GM19351 (cell line): Measurements from ENCODE around the gene UBE4A.

Experiments
- ATAC-seq: cut with Tn5 transposase; IDR thresholded peaks from one replicate; pipeline ENCODE4 v1.9.1; 2021; ENCODE audit warnings: mild to moderate bottlenecking, moderate library complexity; ENCODE audit not compliant: unreplicated experiment

UBE4A gene

DNA sequence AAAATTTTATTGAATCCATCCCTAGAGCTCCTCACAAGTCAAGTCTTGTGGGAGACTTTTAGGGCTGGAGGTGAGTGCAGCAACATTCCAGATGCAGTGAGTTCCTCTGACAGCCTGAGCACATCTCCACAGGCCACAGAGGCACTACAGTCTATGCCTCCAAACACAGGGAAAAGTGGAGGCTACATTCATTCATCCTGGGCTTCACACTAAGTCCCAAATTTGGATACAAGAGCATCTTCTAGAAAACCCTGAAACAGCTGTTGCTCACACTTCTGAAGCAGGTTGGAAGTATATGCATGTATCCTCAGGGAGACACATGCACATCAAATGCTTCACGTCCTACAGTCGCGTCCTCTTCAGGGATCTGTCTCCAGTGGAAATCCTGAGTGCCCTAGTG lies 18.1 kb upstream of the UBE4A start:
- ATAC-seq = no peak

DNA sequence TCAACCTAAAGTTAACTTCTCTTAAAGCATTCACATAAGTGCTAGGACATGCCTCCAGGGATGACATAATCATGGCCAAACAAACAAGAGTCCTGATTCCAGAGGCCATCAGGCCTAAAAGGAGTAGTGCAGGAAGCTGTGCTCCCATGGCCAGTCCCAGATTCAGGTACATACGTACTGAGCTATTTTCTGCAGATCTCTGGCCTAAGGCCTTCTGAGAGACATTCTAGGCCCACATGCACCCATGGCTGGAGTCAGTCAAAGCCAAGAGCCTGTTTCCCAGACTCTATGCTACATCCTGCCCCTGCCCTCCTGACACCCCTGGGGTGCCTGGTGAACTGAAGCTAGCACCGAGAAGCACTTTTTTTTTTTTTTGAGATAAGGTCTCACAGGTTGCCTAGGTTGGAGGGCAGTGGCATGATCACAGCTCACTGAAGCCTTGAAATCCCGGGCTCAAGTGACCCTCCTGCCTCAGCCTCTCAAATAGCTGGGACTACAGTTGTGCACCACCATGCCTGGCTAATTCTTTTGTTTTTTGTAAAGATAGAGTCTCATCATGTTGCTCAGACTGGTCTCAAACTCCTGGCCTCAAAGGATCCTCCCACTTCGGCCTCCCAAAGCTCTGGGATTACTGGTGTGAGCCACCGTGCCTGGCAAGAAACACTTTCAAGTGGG lies 17.4 kb upstream of the UBE4A start:
- ATAC-seq = no peak

DNA sequence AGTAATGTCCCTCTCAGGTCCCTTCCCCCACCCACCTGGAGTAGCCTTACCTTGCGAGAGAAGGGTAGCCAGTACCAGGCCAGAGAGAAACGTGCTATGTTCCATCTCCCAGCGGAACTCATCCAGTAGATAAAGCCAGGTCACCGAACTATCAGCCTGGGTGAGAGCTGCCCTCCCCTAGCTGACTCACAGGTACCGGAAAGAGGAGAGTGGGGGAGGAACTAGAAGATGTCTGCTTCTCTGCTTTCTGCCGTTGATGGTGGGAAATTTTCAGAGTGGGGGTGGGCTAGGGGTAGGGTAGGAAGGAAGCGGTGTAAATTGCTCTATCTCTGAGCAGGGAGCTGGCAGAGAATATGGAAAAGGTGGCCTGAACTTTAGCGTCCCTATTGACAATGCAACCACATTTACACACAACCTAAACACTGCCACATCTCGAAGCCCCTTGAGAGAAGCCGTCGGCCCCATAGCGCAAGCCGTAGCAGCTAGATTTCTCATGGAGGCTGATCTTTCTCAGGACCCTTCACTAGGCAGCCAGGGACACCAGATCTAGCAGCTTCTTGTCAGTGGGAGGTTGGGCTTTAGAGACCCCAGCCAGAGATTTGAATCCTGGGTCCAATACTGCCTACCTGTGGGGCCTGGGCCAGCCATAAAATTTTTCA lies 16.8 kb upstream of the UBE4A start, which contains the start of gene CD3D:
CD3D (minus strand) TSS at position 203 of the 659 bp plus-strand sequence; CDS start at position 105, 98 bp downstream.
- ATAC-seq = no peak

DNA sequence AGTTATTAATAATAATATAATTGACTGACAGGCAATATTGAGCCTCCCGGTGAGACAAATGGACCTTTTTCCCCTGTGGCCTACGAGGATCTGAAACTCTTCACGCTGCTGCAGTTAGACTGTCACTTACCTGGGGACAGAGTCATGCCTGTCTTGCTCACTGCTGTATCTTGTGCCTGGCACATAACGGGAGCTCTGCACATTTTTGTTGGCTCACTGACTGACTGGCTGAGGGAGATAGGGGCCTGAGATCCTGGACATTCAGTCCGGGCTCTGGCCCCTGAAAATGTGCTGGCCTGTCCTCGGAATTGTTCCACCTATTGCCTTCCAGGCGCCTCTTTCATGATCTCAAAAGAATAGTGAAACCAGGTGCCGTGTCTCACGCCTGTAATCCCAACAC lies 16.2 kb upstream of the UBE4A start:
- no peak for ATAC-seq

DNA sequence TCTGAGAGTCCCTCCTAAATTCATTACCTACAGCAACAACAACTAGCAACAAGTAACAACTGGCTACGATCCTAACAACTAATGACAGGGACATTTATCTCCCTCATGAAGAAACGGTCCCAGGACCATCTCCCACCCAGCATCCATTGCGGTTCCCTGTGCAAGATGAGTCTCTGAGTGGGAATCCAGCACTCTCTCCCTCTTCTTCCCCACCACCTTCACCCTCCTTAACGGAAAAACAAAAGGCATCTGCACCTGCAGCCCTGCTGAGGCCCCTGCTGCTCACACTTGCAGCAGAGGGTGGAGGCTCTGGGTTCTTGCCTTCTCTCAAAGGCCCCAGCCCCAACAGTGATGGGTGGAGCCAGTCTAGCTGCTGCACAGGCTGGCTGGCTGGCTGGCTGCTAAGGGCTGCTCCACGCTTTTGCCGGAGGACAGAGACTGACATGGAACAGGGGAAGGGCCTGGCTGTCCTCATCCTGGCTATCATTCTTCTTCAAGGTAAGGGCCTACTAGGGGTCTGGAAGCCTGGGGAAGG lies 15.4 kb upstream of the UBE4A start, which contains the start of gene CD3G:
CD3G (plus strand) TSS at position 364 of the 535 bp plus-strand sequence; CDS start at position 444, 80 bp downstream.
- ATAC-seq = no peak

DNA sequence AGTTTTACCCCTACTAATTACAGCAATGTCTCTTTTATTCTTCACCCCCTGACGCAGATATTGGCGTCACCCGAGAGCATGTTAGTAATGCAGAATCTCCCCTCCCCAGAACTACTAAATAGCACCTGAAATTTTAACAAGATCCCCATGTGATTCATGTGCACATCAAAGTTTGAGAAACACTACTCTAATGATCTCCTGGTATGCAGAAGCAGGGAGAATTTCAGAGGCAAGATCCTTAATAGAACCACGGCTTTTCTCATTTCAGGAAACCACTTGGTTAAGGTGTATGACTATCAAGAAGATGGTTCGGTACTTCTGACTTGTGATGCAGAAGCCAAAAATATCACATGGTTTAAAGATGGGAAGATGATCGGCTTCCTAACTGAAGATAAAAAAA lies 9.9 kb upstream of the UBE4A start:
- no peak for ATAC-seq

DNA sequence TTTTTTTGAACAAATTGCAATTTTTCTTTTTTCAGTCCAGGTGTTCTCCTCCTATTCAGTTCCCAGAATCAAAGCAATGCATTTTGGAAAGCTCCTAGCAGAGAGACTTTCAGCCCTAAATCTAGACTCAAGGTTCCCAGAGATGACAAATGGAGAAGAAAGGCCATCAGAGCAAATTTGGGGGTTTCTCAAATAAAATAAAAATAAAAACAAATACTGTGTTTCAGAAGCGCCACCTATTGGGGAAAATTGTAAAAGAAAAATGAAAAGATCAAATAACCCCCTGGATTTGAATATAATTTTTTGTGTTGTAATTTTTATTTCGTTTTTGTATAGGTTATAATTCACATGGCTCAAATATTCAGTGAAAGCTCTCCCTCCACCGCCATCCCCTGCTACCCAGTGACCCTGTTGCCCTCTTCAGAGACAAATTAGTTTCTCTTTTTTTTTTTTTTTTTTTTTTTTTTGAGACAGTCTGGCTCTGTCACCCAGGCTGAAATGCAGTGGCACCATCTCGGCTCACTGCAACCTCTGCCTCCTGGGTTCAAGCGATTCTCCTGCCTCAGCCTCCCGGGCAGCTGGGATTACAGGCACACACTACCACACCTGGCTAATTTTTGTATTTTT lies 6.2 kb upstream of the UBE4A start:
- ATAC-seq = no peak

DNA sequence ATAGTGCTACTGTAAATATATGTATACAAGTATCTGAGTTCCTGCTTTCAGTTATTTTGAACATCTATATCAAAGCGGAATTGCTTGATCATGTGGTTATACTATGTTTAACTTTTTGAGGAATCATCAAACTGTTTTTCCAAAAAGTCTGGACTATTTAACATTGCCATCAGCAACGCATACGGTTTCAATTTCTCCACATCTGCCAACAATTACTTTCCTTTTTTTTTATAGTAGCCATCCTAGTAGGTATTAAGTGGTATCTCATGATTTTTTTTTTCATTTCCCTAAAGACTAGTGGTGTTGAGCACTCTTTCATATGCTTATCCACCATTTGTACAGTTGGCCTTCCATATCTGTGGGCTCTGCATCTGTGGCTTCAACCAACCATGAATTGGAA lies 1.3 kb upstream of the UBE4A start:
- no peak for ATAC-seq

DNA sequence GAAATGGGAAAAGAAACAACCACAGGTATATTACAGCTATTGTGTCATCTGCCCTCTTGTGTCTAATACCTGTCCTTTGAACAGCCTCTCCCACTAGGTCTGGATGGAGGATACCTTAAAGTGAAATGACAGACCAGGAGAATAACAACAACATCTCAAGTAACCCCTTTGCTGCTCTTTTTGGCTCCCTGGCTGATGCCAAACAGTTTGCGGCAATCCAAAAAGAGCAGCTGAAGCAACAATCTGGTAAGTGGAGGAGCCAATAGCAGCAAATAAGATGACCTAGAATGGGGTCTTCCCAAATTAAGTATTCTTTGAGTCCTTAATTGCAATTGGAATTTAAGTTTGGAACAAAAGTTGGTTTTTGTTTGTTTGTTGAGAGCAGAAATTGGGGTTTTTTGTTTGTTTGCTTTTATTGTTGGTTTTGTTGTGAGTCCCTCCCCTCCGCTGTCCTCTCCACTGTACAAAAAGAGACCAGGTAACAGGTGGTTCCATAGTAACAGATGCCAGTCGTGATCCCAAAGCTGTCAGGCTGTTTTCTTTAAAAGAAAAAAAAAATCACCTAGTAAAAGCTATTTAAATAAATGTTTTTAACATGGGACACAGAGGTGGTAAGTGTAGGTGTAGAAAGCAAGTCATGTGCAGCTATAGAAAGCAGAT lies 5.7 kb downstream of the UBE4A start:
- ATAC-seq = no peak

DNA sequence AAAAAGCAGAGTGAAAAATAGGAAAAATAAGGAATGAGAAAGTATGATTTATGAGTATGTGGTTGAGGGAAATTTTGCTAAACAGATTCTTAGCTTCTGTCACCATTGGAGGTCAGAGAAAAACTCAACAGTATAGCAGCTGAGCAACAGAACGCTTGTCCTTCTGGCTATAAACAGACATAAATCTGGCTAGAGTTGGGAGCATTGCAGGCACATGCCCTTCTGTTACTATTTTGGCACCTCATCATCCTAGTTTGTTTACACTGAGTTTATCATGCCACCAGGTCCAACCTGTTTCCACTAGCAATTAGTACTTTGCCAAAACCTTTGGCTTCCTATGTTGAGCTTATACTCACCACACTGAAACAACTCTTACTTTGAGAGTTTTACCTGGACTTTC lies 6.9 kb downstream of the UBE4A start:
- no peak for ATAC-seq

DNA sequence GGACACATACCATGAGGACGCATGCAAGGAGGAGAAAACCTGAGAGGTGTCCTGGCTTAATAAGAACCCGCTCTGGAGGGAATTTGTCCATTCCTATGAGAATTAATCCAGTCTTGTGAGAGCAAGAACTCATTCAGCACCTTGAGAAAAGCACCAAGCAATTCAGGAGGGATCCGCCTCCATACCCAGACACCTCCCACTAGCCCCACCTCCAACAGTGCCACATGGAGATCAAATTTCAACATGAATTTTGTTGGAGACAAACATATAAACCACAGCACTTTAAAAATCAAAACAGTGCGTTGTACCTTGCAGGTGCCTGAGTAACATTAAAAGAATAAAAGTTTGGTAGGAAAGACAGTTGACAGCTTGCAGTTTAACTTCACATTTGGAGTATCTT lies 11.4 kb downstream of the UBE4A start:
- no peak for ATAC-seq

DNA sequence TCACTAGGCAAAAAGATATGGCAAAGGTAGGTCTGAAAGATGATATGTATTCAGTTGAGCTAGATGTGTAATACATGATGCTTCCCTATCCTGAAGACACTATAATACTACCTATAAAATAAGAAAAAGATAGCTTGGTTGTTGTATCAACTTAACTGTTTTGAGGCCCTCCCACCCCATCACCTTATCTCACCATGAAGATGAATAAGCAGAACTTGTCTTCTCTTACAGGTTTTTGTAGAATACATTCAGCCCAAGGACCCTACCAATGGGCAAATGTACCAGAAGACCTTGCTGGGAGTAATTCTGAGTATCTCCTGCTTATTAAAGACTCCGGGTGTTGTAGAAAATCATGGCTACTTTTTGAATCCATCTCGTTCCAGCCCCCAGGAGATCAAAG lies 13.9 kb downstream of the UBE4A start:
- ATAC-seq = no peak

DNA sequence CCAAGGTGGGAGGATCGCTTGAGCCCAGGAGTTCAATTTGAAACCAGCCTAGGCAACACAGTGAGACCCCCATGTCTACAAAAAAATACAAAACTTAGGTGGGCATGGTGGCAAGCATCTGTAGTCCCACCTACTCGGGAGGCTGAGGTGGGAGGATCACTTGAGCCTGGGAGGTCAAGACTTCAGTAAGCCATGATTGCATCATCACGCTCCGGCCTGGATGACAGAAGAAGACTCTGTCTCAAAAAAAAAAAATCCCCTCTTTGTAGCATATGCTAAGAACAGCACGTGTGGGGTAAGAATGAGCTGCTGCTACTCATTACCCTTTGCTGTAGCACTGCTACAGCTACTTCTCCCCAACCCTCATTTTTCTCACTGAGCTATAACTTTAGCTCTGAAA lies 14.5 kb downstream of the UBE4A start:
- ATAC-seq = no peak

DNA sequence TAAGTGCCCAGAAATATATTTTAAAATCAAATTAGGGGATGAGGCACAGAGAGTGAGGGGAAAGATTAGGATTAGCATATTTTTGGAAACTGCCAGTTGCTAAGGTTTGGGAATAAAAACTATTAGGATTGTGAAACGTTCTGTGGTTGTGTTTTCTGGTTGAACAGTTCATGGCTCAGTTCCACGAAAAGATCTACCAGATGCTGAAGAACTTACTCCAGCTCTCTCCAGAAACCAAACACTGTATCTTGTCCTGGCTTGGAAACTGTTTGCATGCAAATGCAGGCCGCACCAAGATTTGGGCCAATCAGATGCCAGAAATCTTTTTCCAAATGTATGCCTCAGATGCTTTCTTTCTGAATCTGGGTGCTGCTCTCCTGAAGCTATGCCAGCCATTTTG lies 15.3 kb downstream of the UBE4A start:
- no peak for ATAC-seq

DNA sequence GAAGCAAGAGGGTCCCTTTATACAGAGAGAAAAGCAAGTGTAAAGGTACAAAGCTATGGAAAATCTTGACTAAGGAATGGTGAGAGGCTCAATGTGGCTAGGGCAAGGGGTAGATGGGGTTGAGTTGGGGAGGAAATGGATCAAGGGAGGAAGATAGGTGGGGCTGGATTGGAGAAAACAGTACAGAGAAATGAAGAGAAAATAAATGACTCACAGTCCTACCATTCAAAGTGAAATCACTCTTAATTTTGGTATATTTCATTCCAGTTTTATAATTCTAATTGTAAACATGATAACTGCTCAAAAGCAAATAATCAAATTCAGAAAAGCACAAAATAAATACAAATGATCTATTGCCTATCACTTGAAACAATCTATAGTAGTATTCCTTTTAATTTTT lies 16.6 kb downstream of the UBE4A start:
- ATAC-seq = no peak

DNA sequence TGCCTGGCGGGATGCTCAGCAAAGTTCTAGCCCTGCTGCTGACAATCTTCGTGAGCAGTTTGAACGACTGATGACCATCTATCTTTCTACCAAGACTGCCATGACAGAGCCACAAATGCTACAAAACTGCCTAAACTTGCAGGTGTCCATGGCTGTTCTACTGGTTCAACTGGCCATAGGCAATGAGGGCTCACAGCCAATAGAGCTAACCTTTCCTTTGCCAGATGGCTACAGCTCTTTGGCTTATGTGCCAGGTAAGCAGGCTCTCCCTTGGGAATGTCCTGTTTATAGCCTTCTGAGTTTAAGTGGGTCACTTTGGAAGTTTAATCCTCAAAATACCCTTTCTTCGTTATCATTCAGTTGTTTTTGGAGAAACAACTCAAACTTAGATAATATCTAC lies 20.1 kb downstream of the UBE4A start:
- no peak for ATAC-seq

DNA sequence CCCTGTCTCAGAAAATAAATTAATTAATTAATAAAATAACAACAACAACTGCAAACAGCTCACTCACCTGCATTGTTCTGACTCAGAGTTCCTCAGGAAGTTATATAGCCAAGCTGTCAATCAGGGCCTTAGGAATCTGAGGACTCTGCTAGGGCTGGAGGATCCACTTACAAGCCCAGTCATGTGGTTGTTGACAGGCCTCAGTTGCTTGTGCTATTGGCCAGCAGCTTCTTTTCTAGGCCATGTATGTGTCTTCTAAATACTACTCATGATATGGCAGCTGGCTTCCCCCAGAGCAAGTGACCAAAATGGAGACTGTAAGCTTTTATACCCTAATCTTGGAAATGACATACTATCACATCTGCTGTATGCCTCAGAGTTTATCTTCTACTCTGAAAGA lies 21.2 kb downstream of the UBE4A start:
- ATAC-seq = no peak

DNA sequence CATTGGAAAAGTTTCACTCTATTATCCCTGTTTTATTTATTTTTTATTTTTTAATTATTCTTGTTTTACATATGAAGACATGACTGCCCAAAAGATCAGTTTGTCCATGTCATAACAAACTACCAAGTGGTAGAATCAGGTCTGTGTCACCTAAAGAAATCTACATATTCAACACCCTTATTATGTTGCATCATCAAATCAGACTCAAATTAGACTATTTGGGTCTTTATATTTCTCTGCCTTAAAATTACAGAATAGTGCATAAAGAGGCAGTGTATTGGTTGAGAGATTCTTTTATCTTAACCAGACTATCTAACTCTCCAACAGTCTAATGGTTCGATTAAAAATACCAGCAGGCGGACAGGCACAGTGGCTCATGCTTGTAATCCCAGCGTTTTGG lies 23.6 kb downstream of the UBE4A start:
- ATAC-seq = no peak

DNA sequence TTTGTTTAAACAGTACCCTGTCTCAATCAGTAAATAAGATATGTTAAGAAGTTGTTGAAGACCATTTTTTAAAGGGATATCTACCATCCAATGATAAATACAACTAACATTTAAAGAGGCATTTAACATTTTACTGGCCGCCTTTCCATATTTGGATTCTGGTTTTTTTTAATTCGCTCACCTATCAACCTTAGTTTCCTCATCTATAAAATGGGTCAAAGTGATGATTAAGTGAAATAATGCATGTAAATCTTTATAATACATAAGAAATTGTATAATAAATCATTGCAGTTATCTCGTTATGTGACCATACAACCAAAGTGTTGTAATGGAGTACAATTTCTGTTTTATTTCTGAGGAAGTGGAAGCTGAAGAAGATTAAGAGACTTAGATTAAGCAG lies 24.3 kb downstream of the UBE4A start:
- ATAC-seq = no peak

DNA sequence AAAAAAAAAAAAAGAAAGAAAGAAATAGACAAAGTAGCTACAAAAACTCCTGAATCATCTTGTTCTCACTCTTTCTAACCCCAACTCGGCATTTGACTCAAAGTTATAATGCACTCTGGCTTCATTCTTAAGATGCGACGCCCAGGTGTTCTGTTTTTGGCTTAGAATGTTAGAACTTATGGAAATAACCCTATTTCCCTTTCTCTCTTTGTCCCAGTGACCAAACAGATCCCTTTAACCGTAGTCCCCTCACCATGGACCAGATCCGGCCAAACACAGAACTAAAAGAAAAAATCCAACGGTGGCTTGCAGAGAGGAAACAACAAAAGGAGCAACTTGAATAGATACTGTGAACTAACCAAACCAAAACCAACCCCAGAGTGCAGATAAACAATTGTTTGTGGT lies 36.7 kb downstream of the UBE4A start:
- no peak for ATAC-seq

DNA sequence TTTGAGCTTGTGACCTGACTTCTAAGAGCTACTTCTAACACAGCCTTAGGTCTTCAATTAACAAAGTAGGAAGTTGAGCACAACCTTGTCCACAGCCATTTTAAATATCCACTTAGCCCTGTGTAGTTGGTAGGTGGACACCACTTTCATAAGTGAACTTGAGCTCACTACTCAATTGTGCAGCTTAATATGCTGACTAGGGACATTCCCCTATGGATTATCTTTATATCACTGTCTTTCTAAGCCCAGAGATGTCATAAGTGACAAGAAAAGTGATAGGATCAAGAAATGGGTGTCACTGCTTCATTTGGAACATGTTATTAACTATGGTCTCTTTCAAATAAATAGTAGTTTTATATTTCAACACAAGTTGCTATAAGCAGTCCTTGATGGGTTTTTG lies 38.0 kb downstream of the UBE4A start:
- no peak for ATAC-seq
